GM18868 (cell line): ENCODE measurements around the gene RPS6KA5.
"Not testable (repeated sequence)": the region's sequence is repeated elsewhere in the genome, so short reads cannot be mapped to it uniquely, and the experiment has no call there.

Source experiments
- ATAC-seq: cut with Tn5 transposase; IDR thresholded peaks from one replicate; pipeline ENCODE4 v1.9.1; 2021; ENCODE audit warnings: mild to moderate bottlenecking, moderate library complexity; ENCODE audit not compliant: unreplicated experiment

RPS6KA5 gene

GRCh38 chr14:90991690-90992443, 68.6 kb downstream of the RPS6KA5 start:
- no peak for ATAC-seq

- no peak for ATAC-seq
Observed at GRCh38 chr14:90990141-90990540, 70.3 kb downstream of the RPS6KA5 start.

GRCh38 chr14:90987140-90987539, 73.3 kb downstream of the RPS6KA5 start:
- no peak for ATAC-seq

- ATAC-seq = no peak
Observed at GRCh38 chr14:90986510-90986909, 73.9 kb downstream of the RPS6KA5 start.

DNA sequence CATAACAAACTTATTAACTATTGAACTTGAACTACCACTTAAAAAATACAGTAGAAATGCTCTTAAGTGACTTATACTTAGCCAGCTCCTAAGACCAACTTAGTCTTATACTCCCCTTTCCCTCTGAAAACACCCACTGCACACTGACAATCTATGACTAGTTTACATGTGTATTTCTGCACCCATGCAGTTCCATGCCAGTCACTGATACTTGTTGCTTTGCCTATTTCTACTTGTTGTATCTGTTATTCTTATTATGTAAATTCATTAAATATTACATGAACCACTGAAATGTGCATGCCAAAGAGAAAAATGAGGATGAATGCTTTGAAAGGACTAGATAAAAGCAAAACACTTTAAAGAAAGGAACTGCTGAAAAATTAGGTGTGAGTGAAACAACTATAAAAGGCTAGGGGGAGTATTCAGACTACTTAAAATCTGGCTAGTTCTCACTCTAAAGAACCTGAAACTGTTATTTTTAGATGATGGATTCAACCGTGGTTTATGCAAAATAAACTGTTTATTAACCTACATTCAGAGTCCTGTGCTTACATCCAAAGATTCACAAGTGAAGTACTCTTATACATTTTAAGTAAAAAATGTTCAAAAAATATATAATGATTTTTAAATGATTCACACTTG, 74.7 kb downstream of the RPS6KA5 start:
- no peak for ATAC-seq

DNA sequence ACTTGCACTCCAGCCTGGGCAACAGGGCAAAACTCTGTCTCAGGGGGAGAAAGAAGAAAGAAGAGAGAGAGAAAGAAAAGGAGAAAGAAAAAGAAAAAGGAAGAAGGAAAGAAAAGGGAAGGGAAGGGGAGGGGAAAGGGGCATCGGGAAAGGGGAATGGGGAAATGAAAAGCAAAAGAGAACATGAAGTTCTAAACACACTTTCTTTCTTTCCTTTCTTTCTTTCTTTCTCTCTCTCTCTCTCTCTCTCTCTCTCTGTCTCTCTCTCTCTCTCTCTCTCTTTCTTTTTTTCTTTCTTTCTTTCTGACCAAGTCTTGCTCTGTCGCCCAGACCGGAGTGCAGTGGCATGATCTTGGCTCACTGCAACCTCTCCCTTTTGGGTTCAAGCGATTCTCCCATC, 76.9 kb downstream of the RPS6KA5 start:
- ATAC-seq = no peak

DNA sequence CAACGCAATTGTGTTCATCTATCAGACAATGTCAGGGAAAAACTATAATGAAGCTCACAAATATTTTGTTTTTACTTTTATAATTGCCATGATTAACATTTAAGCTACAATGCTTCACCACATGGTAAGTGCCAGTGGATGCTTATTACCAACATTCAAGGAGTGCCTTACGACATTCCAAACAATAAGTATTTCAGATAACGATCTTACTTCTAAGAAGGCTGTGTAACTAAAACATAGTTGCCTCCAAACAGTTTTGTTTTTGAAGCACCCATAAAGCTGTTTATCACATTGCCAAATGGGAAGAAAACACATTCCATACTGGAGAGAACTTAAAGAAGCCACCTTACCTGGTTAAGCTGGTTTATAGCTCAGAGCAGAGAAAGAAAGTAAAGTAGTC, 78.8 kb downstream of the RPS6KA5 start:
- no peak for ATAC-seq

GRCh38 chr14:90980636-90981035, 79.8 kb downstream of the RPS6KA5 start:
- not testable (repeated sequence) for ATAC-seq

DNA sequence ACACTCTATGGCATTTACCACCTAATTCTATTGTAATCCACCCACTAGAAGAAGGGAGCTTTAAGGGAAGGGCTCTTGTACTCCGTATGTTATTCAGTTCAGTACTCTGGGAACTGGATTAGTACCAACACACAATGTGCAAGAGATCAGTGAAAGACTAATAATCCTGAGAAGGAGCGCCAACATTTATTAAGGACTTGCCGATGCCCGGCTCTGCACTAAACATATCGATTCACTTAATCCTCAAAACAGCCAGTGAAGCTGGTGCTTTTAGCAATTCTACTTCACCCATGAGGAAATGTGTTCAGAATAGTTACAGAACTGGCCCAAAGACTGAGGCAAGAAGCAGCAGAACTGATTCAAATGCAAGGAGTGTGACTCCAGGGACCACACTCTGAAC, 80.9 kb downstream of the RPS6KA5 start:
- ATAC-seq = no peak

- no peak for ATAC-seq
Observed at GRCh38 chr14:90976101-90976500, 84.3 kb downstream of the RPS6KA5 start.

DNA sequence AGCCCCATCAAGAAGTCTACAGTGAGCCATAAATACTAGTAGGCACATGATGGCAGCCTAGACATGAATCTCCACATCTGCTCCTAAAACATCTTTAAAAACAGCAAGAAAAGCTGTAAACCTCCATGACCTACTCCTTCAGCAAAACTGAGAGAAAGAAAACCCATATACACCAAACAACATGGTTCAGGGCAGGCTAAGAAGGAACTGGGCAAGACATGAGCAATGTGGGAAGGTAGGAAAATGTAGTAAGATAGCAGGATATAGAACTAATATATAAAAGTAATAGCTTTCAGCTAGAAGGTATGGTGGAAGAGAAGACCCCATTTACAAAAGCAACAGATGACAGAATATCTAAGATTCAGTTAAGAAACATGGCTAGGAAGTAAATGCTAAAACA, 88.8 kb downstream of the RPS6KA5 start:
- ATAC-seq = no peak

DNA sequence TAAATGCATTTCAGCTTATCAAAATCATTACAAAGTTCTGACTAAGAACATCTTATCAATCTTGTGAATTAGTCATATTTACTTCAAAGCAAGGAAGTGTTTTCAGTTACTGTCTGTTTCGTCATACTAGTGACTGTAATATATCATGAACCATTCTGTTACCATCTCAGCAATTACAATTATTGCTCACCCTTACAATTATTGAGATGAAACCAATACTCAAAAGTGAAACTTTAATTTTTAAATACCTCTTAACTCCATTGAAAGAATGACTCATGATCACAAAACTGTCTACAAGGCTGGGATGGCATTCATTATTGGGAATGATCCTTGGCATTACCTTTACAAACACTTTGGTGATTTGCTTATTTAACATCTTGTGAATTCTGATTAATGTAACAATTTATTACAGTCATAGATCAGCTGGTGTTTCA, 90.3 kb downstream of the RPS6KA5 start:
- peak; percentile 62 for ATAC-seq

DNA sequence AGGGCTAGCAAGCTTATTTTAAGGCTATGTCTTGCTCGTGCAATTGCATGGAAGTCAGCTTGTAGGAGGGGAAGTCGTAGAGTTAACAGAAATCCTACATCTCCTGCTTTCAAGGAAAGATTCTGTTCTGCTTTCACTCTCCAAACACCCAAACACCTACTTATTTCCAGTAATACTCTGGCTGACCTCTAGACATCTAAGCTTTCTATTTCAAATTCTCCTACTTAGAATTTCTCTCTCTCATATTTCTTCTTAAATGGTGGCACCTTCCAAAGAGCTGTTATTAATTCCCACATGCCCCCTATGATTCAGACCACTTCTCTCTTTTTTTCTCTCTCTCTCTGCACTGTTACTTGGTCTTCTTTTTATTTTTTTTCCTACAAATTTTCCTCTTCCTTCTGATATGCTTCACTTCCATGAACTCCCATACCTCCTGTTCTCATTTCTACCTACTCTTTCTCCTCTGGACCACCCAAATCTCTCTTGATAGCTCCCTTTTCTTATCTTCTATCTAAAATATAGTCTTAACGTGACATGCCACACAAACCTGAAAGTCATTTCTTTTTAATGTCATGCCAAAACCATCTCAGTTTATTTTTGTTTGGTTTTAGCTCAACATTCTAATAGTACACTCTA, 90.8 kb downstream of the RPS6KA5 start:
- ATAC-seq = no peak

GRCh38 chr14:90968025-90968424, 92.4 kb downstream of the RPS6KA5 start:
- ATAC-seq = no peak

DNA sequence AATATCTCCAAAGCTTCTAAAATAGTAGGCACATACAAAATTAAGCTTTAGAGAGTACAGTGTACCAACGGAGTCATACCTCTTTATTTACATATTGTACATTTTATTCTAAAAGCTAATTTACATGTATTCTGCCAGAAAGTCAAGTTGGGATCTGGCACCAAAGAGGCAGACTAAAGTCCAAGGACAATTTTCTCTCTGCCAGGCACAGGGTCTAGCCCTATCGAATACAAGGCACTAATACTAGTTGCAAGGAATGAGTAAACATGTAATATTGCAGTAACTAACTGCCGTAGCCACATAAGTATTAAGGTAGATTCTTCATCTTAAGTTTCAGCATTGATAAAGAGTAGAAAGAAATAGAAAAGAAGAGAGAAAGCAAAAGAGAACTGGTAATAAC, 93.9 kb downstream of the RPS6KA5 start:
- no peak for ATAC-seq

- no peak for ATAC-seq
Observed at GRCh38 chr14:90965765-90966164, 94.7 kb downstream of the RPS6KA5 start.

- no peak for ATAC-seq
Observed at GRCh38 chr14:90963343-90963742, 97.1 kb downstream of the RPS6KA5 start.

GRCh38 chr14:90962505-90963109, 97.8 kb downstream of the RPS6KA5 start:
- no peak for ATAC-seq

GRCh38 chr14:90960818-90961217, 99.6 kb downstream of the RPS6KA5 start:
- ATAC-seq = no peak

GRCh38 chr14:90959344-90959743, 101.1 kb downstream of the RPS6KA5 start:
- ATAC-seq = no peak

GRCh38 chr14:90956273-90956672, 104.2 kb downstream of the RPS6KA5 start:
- ATAC-seq = no peak

DNA sequence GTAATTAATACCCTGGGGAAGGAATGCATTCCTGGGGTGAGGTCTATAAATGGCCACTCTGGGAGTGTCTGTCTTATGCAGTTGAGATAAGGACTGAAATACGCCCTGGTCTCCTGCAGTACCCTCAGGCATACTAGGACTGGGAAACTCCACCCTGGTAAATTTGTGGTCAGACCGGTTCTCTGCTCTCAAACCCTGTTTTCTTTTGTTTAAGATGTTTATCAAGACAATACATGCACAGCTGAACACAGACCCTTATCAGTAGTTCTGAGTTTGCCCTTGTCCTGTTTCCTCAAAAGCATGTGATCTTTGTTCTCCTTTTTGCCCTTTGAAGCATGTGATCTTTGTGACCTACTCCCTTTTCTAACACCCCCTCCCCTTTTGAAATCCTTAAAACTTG, 106.8 kb downstream of the RPS6KA5 start:
- not testable (repeated sequence) for ATAC-seq
